ENCODE results near the gene CD79B. TPM values are rescaled to one million over a fixed set of nuclear protein-coding genes. Genes with fewer than 3 reads are reported as not detected.

CD79B gene
- total and polyA plus RNA-seq, 2 donors = 1.3 to 7.2 TPM

DNA sequence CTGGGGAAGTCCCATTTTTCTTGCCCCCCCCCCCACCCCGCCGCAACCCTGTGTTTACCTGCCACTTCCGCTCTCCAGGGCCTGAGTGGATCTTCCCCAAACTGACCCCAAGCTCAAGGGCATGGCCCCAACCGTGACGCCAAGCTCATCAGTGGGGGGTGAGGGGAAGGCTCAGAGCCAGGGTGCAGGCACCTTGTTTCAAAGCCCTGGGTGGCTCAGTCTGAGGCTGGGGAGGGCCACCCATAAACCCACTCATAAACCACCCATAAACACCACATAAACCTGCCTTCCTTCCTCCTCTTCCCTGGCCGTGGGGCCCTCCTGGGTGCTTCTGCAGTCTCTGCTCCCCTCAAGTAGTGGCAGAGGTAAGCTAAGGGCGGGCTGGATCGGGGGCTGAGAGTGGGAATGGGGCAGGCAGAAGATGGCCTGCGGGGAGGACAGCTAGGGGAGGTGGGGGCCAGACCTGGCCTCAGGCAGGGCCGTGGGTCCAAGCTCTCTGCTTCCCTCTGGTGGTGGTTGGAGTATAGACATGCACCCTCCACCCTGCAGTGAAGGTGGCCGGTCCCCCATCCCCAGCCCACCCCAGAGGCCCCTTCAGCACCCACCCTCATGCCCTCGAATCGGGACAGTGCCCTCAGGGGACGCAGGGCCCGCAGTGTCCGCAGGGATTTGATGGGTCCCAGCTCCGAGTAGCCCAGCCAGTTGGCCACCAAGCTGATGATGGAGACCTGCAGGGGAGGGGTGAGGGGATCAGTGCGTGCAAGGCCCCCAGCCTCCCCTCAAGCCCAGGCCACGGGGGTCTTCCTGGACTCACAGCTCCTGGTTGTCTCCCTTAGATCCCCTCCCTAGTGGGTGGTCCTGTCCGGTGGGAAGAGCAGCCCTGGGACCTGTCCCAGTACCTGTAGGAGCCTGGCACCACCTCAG is 14.6 kb upstream of the CD79B start:
- Histone ChIP-seq H3K4me3 (ENCODE audit: low read depth, low read length) (no peak overlapping the region), H3K36me3 (ENCODE audit: insufficient read depth) (no peaks in the 10 kb centered on the region), H3K27ac (ENCODE audit: low read depth) (no peak overlapping the region), H3K4me1 (ENCODE audit: insufficient read depth) (no peaks in the 10 kb centered on the region)
- 43% methylated on average over 20 of the region's 20 CpGs for WGBS
- DNase-seq (ENCODE audit: extremely low spot score) = no peak

DNA sequence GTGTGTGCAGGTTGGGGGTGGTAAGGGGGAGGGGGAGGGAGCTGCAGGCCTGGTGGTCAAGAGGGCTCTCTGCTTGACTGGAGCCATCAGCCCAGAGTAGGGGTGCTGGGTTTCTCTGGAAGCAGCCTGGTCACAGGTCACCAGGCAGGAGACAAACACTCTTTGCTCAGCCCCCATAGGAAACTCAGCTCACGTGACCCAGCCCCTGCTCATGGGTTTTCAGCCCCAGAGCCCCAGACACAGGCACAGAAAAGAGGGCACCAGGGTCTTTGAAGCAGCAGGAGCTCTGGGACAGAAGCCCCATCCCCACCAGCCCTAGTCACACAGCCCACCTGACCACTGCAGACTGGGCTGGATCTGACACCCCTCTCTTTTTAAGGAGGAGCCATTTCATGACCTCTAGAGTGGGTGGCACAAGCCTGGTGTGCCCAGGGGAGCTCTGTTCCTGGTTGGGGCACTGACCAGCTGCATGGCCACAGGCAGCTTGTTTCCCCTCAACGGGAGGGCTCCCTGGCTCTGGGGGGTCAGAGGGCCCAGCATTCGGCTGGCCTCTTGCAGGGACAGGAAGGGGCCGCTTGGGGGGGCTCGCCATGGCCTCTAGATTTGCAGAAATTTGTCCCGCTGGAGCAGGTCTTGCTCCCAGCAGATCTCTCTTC is 13.8 kb upstream of the CD79B start:
- H3K36me3 ChIP-seq (ENCODE audit: insufficient read depth) = no peaks in the 10 kb centered on the region
- DNase-seq (ENCODE audit: extremely low spot score) = no peak
- no peak overlapping the region for H3K27ac ChIP-seq (ENCODE audit: low read depth)
- whole genome bisulfite sequencing = 68% methylated on average over 6 of the region's 6 CpGs
- H3K4me3 ChIP-seq (ENCODE audit: low read depth, low read length) = no peak overlapping the region
- no peaks in the 10 kb centered on the region for H3K4me1 ChIP-seq (ENCODE audit: insufficient read depth)

DNA sequence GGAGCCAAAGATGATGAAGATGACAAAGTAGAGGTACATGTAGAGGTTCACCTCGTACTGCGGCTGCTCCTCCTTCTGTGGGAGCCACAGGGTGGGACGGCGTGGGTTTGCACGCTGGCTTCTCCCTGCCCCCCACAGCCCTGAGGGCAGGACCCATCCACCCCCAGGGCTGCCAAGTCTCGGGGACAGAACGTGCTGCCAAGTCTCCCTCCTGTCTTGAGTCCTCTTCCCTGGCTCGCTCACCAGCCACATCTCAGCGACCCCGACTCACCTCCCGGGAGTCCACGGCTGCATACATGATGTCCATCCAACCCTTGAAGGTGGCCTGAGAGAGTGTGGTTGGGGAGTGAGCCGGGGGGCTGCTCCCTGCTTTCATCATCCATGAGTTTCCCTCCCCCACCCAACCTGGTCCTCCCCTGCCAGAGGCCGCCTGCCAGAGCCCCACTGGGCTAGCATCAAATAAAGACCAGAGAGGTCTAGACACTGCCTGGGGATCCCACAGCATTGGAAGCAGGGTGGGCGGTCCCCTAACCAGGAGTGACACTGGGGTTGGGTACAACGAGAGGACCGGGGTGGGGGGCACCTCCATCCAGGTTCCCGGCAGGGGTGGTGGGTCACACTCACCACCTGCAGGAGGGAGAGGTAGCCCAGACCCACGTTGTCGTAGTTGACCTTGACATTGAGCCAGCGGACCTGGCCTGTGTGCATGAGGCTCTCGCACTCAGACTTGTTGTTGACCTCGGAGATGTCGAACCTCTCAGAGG is 12.8 kb upstream of the CD79B start:
- WGBS = 90% methylated on average over 24 of the region's 24 CpGs
- no peak overlapping the region for H3K4me3 ChIP-seq (ENCODE audit: low read depth, low read length)
- no peaks in the 10 kb centered on the region for H3K4me1 ChIP-seq (ENCODE audit: insufficient read depth)
- no peak for DNase-seq (ENCODE audit: extremely low spot score)
- no peak overlapping the region for H3K27ac ChIP-seq (ENCODE audit: low read depth)
- no peaks in the 10 kb centered on the region for H3K36me3 ChIP-seq (ENCODE audit: insufficient read depth)

DNA sequence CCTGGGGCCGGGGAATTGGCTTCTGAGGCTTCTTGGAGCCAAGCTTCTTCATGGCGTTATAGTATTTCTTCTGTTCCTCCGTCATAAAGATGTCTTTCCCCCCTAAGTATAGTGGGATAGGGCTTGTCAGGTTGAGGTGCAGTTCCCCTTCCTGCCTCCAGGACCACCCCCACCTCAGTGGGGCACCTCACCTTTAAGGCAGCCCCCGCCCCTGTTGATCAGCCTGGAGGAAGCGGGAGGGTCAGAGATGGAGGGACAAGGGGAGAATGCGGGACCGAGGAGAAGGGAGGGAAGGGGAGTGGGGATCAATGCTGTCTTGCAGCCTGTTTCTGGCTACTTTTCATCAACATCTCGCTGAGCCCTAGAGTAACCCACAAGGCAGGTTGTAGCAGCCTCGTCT is 11.6 kb upstream of the CD79B start:
- Histone ChIP-seq H3K27ac (ENCODE audit: low read depth) (no peak overlapping the region), H3K4me1 (ENCODE audit: insufficient read depth) (no peaks in the 10 kb centered on the region), H3K36me3 (ENCODE audit: insufficient read depth) (no peaks in the 10 kb centered on the region), H3K4me3 (ENCODE audit: low read depth, low read length) (no peak overlapping the region)
- WGBS = 78% methylated on average over 9 of the region's 9 CpGs
- DNase-seq (ENCODE audit: extremely low spot score) = no peak

DNA sequence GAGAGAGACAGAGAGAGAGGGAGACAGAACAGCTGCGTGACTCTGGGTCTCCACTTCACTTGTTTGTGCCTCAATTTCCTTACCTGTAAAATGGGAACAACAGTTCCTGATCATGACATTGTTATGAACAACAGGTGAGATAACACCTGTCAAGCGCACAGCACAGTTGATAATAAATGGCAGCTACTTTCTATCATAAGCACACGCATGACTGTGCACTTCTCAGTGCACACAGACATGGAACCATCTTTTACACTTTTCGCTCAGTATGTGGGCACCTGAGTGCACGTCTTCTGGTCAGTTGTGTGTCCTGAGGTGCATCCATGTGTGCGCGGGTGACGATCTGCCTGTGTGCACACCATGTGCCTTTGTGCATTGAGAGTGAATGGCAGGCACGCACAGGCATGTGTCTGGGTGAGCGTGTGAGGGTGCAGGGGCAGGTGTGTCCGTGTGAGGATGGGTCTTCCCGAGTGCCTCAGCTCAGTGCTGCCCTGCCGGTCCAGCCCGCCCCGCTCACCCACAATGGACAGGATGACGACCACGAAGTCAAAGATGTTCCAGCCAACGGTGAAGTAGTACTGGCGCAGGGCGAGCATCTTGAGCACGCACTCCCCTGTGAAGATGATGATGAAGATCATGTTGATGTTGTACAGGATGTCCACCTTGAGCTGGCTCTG is 10.3 kb upstream of the CD79B start:
- Histone ChIP-seq H3K4me1 (ENCODE audit: insufficient read depth) (no peaks in the 10 kb centered on the region), H3K4me3 (ENCODE audit: low read depth, low read length) (no peak overlapping the region), H3K27ac (ENCODE audit: low read depth) (no peak overlapping the region), H3K36me3 (ENCODE audit: insufficient read depth) (no peaks in the 10 kb centered on the region)
- 94% methylated on average over 21 of the region's 21 CpGs for WGBS
- no peak for DNase-seq (ENCODE audit: extremely low spot score)

- no peaks in the 10 kb centered on the region for H3K36me3 ChIP-seq (ENCODE audit: insufficient read depth)
- no peaks in the 10 kb centered on the region for H3K4me1 ChIP-seq (ENCODE audit: insufficient read depth)
- no peak overlapping the region for H3K27ac ChIP-seq (ENCODE audit: low read depth)
- no peak for DNase-seq (ENCODE audit: extremely low spot score)
- no peak overlapping the region for H3K4me3 ChIP-seq (ENCODE audit: low read depth, low read length)
- 92% methylated on average over 23 of the region's 23 CpGs for WGBS
These were observed 9.6 kb upstream of the CD79B start for GRCh38 chr17:63941751-63942150.

GRCh38 chr17:63941162-63941561 is 9.0 kb upstream of the CD79B start:
- no peaks in the 10 kb centered on the region for H3K4me1 ChIP-seq (ENCODE audit: insufficient read depth)
- no peaks in the 10 kb centered on the region for H3K36me3 ChIP-seq (ENCODE audit: insufficient read depth)
- DNase-seq (ENCODE audit: extremely low spot score) = no peak
- no peak overlapping the region for H3K27ac ChIP-seq (ENCODE audit: low read depth)
- no peak overlapping the region for H3K4me3 ChIP-seq (ENCODE audit: low read depth, low read length)
- 96% methylated on average over 12 of the region's 12 CpGs for WGBS

GRCh38 chr17:63940584-63940983 is 8.5 kb upstream of the CD79B start:
- DNase-seq (ENCODE audit: extremely low spot score) = no peak
- H3K27ac ChIP-seq (ENCODE audit: low read depth) = no peak overlapping the region
- no peaks in the 10 kb centered on the region for H3K36me3 ChIP-seq (ENCODE audit: insufficient read depth)
- H3K4me3 ChIP-seq (ENCODE audit: low read depth, low read length) = no peak overlapping the region
- WGBS = 93% methylated on average over 14 of the region's 14 CpGs
- no peaks in the 10 kb centered on the region for H3K4me1 ChIP-seq (ENCODE audit: insufficient read depth)

GRCh38 chr17:63939884-63940283 is 7.8 kb upstream of the CD79B start:
- no peak for DNase-seq (ENCODE audit: extremely low spot score)
- no peak overlapping the region for H3K27ac ChIP-seq (ENCODE audit: low read depth)
- no peaks in the 10 kb centered on the region for H3K36me3 ChIP-seq (ENCODE audit: insufficient read depth)
- WGBS = 77% methylated on average over 6 of the region's 6 CpGs
- no peak overlapping the region for H3K4me3 ChIP-seq (ENCODE audit: low read depth, low read length)
- no peaks in the 10 kb centered on the region for H3K4me1 ChIP-seq (ENCODE audit: insufficient read depth)

GRCh38 chr17:63939401-63939800 is 7.3 kb upstream of the CD79B start:
- WGBS = 93% methylated on average over 9 of the region's 9 CpGs
- Histone ChIP-seq H3K36me3 (ENCODE audit: insufficient read depth) (no peaks in the 10 kb centered on the region), H3K4me1 (ENCODE audit: insufficient read depth) (no peaks in the 10 kb centered on the region), H3K4me3 (ENCODE audit: low read depth, low read length) (no peak overlapping the region), H3K27ac (ENCODE audit: low read depth) (no peak overlapping the region)
- DNase-seq (ENCODE audit: extremely low spot score) = no peak

GRCh38 chr17:63937920-63938319 is 5.8 kb upstream of the CD79B start:
- Histone ChIP-seq H3K36me3 (ENCODE audit: insufficient read depth) (no peaks in the 10 kb centered on the region), H3K4me1 (ENCODE audit: insufficient read depth) (no peaks in the 10 kb centered on the region), H3K4me3 (ENCODE audit: low read depth, low read length) (no peak overlapping the region), H3K27ac (ENCODE audit: low read depth) (no peak overlapping the region)
- DNase-seq (ENCODE audit: extremely low spot score) = no peak
- WGBS = 91% methylated on average over 4 of the region's 4 CpGs

GRCh38 chr17:63937319-63937718 is 5.2 kb upstream of the CD79B start:
- Histone ChIP-seq H3K4me3 (ENCODE audit: low read depth, low read length) (no peak overlapping the region), H3K4me1 (ENCODE audit: insufficient read depth) (no peaks in the 10 kb centered on the region), H3K27ac (ENCODE audit: low read depth) (no peak overlapping the region), H3K36me3 (ENCODE audit: insufficient read depth) (no peaks in the 10 kb centered on the region)
- DNase-seq (ENCODE audit: extremely low spot score) = no peak
- 86% methylated on average over 6 of the region's 6 CpGs for WGBS
